ENCODE measurements around the gene WSCD2.

WSCD2 gene

GRCh38 chr12:108129017-108129812 lies at the start of gene WSCD2:
TSS of gene WSCD2 (plus strand) at chr12:108129288. CDS start at chr12:108195833, 66,545 bp downstream.
- DNase-seq (ENCODE audit: low read depth): no peak

- no peak for DNase-seq (ENCODE audit: low read depth)
Measured at GRCh38 chr12:108079721-108080120, 49.4 kb upstream of the WSCD2 start.

GRCh38 chr12:108080363-108080762 lies 48.7 kb upstream of the WSCD2 start:
- no peak for DNase-seq (ENCODE audit: low read depth)

GRCh38 chr12:108082485-108082884 lies 46.6 kb upstream of the WSCD2 start:
- no peak for DNase-seq (ENCODE audit: low read depth)

- DNase-seq (ENCODE audit: low read depth): no peak
Measured at GRCh38 chr12:108087900-108088299, 41.2 kb upstream of the WSCD2 start.

GRCh38 chr12:108090107-108090899 lies 38.8 kb upstream of the WSCD2 start:
- no peak for DNase-seq (ENCODE audit: low read depth)

- DNase-seq (ENCODE audit: low read depth): no peak
Measured at GRCh38 chr12:108090932-108091678, 38.0 kb upstream of the WSCD2 start.

GRCh38 chr12:108091679-108092051 lies 37.4 kb upstream of the WSCD2 start:
- DNase-seq (ENCODE audit: low read depth): no peak

- no peak for DNase-seq (ENCODE audit: low read depth)
Measured at GRCh38 chr12:108093209-108093608, 35.9 kb upstream of the WSCD2 start.

GRCh38 chr12:108094056-108094649 lies 34.9 kb upstream of the WSCD2 start:
- DNase-seq (ENCODE audit: low read depth): no peak

GRCh38 chr12:108097160-108097911 lies 31.8 kb upstream of the WSCD2 start:
- DNase-seq (ENCODE audit: low read depth): no peak

GRCh38 chr12:108098374-108098773 lies 30.7 kb upstream of the WSCD2 start:
- no peak for DNase-seq (ENCODE audit: low read depth)

- no peak for DNase-seq (ENCODE audit: low read depth)
Measured at GRCh38 chr12:108099073-108099472, 30.0 kb upstream of the WSCD2 start.

- DNase-seq (ENCODE audit: low read depth): no peak
Measured at GRCh38 chr12:108099778-108100489, 29.2 kb upstream of the WSCD2 start.

- no peak for DNase-seq (ENCODE audit: low read depth)
Measured at GRCh38 chr12:108101605-108102175, 27.4 kb upstream of the WSCD2 start.

GRCh38 chr12:108102363-108102762 lies 26.7 kb upstream of the WSCD2 start:
- no peak for DNase-seq (ENCODE audit: low read depth)

- DNase-seq (ENCODE audit: low read depth): no peak
Measured at GRCh38 chr12:108103087-108103486, 26.0 kb upstream of the WSCD2 start.

GRCh38 chr12:108103517-108103916 lies 25.6 kb upstream of the WSCD2 start:
- DNase-seq (ENCODE audit: low read depth): no peak

GRCh38 chr12:108104657-108105056 lies 24.4 kb upstream of the WSCD2 start:
- DNase-seq (ENCODE audit: low read depth): no peak

GRCh38 chr12:108106599-108106998 lies 22.5 kb upstream of the WSCD2 start:
- DNase-seq (ENCODE audit: low read depth): no peak
